GM10847 (cell line): ENCODE results near the gene SLC44A5.

Experiments used
- POLR2A ChIP-seq: IDR thresholded peaks from 2 replicates; pipeline ENCODE4 v1.6.1; 2011; ENCODE audit not compliant: insufficient read length; ENCODE audit errors: extremely low read depth

SLC44A5 gene

GRCh38 chr1:75220072-75220471, 390.8 kb downstream of the SLC44A5 start:
- no peak for TF ChIP-seq POLR2A

DNA sequence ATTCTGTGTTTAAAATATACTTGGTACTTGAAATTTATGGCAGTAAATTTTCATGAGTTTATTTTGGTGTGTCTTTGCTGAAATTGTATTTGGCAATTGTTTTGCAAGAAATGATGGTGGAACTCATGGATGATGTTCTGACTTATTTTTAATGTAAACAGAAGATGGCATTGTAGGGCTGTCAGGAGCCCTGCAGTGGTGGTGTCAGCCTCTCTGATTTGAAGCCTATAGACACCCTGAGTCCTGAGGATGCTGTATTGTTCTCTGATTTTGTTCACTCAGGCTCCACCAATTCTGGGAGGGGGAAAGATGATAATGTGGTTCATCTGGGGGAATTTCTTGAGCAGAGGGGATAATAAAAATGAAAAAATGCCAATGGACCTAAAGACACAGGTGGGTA, 396.9 kb downstream of the SLC44A5 start:
- TF ChIP-seq POLR2A, result no peak

- no peak for TF ChIP-seq POLR2A
These were observed 399.3 kb downstream of the SLC44A5 start for GRCh38 chr1:75211648-75212047.

DNA sequence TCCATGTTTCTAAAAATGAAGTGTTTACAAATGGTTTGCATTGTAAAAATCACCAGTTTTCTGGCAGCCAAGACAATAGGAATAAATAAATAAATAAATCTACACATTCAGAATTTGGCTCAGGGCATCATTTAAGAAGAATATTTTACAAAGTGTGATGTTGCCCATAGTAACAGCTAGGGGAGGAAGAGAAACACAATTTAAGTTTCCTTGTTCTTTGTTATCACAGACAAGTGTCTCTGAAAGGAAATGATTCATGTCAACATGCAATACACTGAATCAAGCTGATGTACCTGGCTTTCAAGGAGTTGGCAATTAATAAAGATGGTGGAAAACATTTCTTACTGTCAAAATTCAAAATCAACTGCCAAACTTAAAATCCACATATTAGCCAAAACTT, 402.1 kb downstream of the SLC44A5 start:
- TF ChIP-seq POLR2A, result no peak

- TF ChIP-seq POLR2A, result no peak
These were observed 407.3 kb downstream of the SLC44A5 start for GRCh38 chr1:75203415-75204277.

DNA sequence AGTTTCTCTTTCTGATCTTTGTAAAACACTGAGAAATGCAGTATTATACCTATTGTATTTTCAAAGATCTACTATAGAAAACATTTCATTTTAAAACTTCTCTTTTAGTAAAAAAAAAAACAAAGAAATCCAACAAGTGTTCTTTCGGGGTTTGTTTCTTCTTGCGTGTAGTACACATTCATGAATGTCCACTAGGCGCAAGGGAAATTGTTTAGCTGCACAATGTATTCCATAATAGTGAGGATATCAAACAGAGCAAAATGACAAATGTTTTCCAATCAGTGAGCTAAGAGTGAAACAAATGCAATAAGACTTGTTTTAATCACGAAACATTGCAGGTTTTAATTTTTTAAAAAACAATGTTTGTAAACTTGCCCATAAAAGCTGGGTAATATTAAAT, 408.2 kb downstream of the SLC44A5 start:
- TF ChIP-seq POLR2A, result no peak

- no peak for TF ChIP-seq POLR2A
These were observed 412.2 kb downstream of the SLC44A5 start for GRCh38 chr1:75198761-75199160.

- no peak for TF ChIP-seq POLR2A
These were observed 412.8 kb downstream of the SLC44A5 start for GRCh38 chr1:75198163-75198562.

- no peak for TF ChIP-seq POLR2A
These were observed 422.0 kb downstream of the SLC44A5 start for GRCh38 chr1:75188892-75189291.

GRCh38 chr1:75174031-75174760, 436.7 kb downstream of the SLC44A5 start:
- no peak for TF ChIP-seq POLR2A

GRCh38 chr1:75172556-75172955, 438.4 kb downstream of the SLC44A5 start:
- TF ChIP-seq POLR2A, result no peak

DNA sequence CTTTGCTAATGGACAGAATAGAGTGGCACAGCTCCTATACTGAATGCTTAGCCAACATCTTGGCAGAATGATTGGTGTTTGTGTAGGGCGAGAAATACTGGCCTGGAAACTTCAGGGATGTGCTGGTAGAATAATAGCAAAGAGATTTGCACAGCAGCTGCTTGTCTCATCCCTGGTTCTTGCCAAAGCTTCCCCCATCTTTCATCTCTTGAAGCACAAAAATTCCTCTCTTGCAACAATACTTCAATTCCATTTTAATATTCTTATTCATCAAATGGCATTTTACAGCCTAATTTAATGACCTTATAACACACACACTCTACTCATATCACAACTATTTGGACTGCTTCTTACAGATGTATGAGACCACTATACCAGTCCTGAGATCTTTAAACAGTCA, 439.0 kb downstream of the SLC44A5 start:
- no peak for TF ChIP-seq POLR2A

DNA sequence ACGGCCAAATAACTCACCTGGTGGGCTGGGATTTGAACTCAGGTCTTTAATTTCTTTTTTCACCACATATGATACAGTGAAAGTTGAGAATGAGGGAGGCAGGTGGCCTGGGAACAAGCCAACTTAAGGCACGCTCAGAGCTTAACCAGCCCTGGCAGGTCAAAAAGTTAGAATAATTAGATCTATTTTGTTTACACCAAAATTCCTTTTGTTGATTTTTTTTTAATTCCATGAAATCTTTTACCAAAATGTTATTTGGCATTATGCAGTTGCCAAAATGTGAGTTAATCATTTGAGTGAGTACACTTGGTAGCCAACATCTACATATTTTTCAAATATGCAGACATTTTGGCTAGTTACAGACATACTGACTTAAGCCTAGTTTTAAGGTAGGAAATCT, 439.9 kb downstream of the SLC44A5 start:
- no peak for TF ChIP-seq POLR2A

DNA sequence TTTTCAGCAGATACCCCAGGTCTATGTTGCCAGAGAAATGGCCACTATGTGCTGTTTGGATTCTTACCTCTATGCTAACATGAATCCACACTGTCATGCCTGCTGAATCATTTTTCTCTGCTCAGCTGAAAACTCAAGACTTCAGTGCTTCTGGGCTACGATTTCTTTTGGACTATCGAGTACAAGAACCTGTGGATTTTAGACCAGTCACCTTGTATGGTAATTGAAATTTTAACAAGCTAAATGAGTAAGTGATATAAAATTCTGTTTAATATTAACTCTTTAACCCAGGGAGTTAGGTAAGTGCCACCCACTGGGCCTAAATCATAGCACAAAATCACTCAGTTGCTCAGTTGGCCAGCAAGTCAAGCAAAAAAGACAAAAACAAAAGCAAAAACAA, 440.9 kb downstream of the SLC44A5 start:
- TF ChIP-seq POLR2A, result no peak

DNA sequence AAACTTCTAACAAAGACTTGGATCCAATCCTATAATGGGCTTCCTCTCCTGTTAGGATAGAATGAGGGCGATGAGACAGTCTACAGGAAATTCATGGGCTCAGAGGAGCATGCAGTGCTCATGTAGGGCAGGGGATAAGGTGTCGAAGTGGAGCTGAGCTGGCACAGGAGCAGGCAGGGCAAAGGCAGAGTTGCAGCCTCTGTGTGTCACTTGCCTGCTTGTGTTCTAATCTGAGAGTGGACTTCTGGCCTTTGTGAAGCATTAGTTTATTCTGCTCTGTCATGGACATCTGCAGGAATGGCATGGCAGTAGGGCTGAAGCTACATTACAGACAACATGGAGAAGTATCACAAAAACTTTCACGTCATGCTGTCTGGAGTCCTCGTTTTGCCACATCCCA, 444.1 kb downstream of the SLC44A5 start:
- no peak for TF ChIP-seq POLR2A

DNA sequence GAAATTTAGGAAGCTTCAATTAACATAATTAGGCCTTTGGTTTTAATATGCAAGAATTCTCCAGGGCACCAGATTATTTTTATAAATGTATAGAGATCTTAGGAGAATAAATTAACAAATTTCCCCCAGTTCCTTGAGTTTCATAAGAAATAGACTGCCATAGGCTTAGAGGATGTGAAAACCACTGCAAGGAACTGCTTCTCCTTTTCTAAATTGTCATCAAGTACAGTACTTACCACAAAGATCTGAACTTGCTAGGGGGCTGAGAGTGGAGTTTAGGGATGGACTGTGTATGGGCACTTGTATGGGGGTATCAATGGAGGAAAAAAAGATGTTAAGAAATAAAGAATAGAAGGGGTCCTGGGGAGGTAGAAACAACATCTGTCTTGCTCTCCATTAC, 445.6 kb downstream of the SLC44A5 start:
- no peak for TF ChIP-seq POLR2A

DNA sequence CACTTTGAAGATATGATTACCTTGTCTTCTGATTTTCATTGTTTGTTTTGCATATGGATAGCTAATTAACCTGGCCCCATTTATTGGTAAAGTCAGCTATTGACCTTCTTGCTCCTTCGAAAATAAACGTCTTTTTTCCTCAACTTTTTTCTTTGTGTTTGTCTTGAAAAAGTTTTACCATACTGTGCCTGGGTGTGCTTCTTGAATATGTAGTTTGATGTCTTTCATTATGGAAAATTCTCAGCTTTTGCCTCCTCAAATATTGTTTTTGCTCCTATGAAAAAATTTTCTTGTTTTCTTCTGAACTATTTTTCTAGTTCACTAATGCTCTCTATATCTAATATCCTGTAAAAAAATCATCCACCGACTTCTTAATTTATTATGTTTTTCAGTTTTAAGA, 451.8 kb downstream of the SLC44A5 start:
- no peak for TF ChIP-seq POLR2A
